Non-pigmented ciliary epithelial cell (primary cell): ENCODE measurements around the gene MED26.
"Not testable (repeated sequence)": the region's sequence is repeated elsewhere in the genome, so short reads cannot be mapped to it uniquely, and the experiment has no call there.

Source experiments
- DNase-seq: peaks from one replicate; pipeline ENCODE4 v3.0.0-alpha.2; 2010; ENCODE audit warnings: low read depth

The MED26 gene

GRCh38 chr19:16573296-16573695, 54.7 kb downstream of the MED26 start:
- DNase-seq, result no peak

GRCh38 chr19:16572332-16573211, 55.4 kb downstream of the MED26 start, which contains the start of gene SLC35E1:
TSS of gene SLC35E1 (minus strand) at chr19:16572415. CDS start at chr19:16572364, 51 bp downstream.
- peak; percentile 60 for DNase-seq

- no peak for DNase-seq
These were observed 56.1 kb downstream of the MED26 start for GRCh38 chr19:16571822-16572331.

GRCh38 chr19:16571283-16571682, 56.7 kb downstream of the MED26 start:
- no peak for DNase-seq

- no peak for DNase-seq
These were observed 58.2 kb downstream of the MED26 start for GRCh38 chr19:16569609-16570320.

GRCh38 chr19:16566702-16567101, 61.3 kb downstream of the MED26 start:
- no peak for DNase-seq

- DNase-seq, result no peak
These were observed 61.8 kb downstream of the MED26 start for GRCh38 chr19:16566161-16566560.

- no peak for DNase-seq
These were observed 63.2 kb downstream of the MED26 start for GRCh38 chr19:16564842-16565241.

- DNase-seq, result no peak
These were observed 65.4 kb downstream of the MED26 start for GRCh38 chr19:16562608-16563025.

GRCh38 chr19:16561382-16561781, 66.6 kb downstream of the MED26 start:
- no peak for DNase-seq

GRCh38 chr19:16559780-16560276, 68.2 kb downstream of the MED26 start:
- no peak for DNase-seq

- no peak for DNase-seq
These were observed 73.2 kb downstream of the MED26 start for GRCh38 chr19:16554776-16555175.

- DNase-seq, result not testable (repeated sequence)
These were observed 76.1 kb downstream of the MED26 start for GRCh38 chr19:16551902-16552301.

GRCh38 chr19:16548956-16549355, 79.0 kb downstream of the MED26 start:
- DNase-seq, result no peak

- no peak for DNase-seq
These were observed 83.4 kb downstream of the MED26 start for GRCh38 chr19:16544473-16545231.

GRCh38 chr19:16543734-16544133, 84.3 kb downstream of the MED26 start:
- not testable (repeated sequence) for DNase-seq

- DNase-seq, result no peak
These were observed 85.0 kb downstream of the MED26 start for GRCh38 chr19:16542910-16543472.

- peak; percentile 51 for DNase-seq
These were observed 85.7 kb downstream of the MED26 start, which contains the start of gene CHERP for GRCh38 chr19:16542045-16542909. TSS of gene CHERP (minus strand) at chr19:16542437. CDS start at chr19:16542378, 59 bp downstream.

- no peak for DNase-seq
These were observed 86.4 kb downstream of the MED26 start for GRCh38 chr19:16541526-16542044.

- no peak for DNase-seq
These were observed 87.1 kb downstream of the MED26 start for GRCh38 chr19:16540948-16541347.
